Neural progenitor cell (in vitro differentiated cells): Measurements from ENCODE around the gene IL1RAPL1. TPM values are rescaled to one million over a fixed set of nuclear protein-coding genes. Genes with fewer than 3 reads are reported as not detected.

Experiments used
- DNase-seq: peaks from one replicate; pipeline ENCODE4 v3.0.0-alpha.2; 2016; ENCODE audit warnings: low spot score
- H2AFZ ChIP-seq: fragments of 200-600 bp; sonication (generic); replicated peaks from 2 replicates; pipeline ENCODE4 v1.6.1; 2016; ENCODE audit warnings: antibody characterized with exemption
- H3F3A ChIP-seq: fragments of 200-600 bp; sonication (generic); 2 replicates; pipeline ENCODE4 v1.6.1; 2016; ENCODE audit warnings: antibody characterized with exemption, low read depth
- H3K27ac ChIP-seq: fragments of 200-600 bp; sonication (generic); 2 replicates; pipeline ENCODE4 v1.5.1; 2016; ENCODE audit warnings: mild to moderate bottlenecking
- H3K27me3 ChIP-seq: fragments of 200-600 bp; sonication (generic); 2 replicates; pipeline ENCODE4 v1.6.1; 2016; ENCODE audit warnings: mild to moderate bottlenecking, moderate library complexity
- H3K36me3 ChIP-seq: fragments of 200-600 bp; sonication (generic); 2 replicates; pipeline ENCODE4 v1.5.1; 2016
- H3K4me1 ChIP-seq: fragments of 200-600 bp; sonication (generic); 2 replicates; pipeline ENCODE4 v1.6.1; 2016; ENCODE audit warnings: mixed run types
- H3K4me2 ChIP-seq: fragments of 200-600 bp; sonication (generic); 2 replicates; pipeline ENCODE4 v1.6.1; 2016
- H3K4me3 ChIP-seq: fragments of 200-600 bp; sonication (generic); 2 replicates; pipeline ENCODE4 v1.5.1; 2016
- H3K79me2 ChIP-seq: fragments of 200-600 bp; sonication (generic); 2 replicates; pipeline ENCODE4 v1.6.1; 2016; ENCODE audit warnings: low read depth
- H3K9ac ChIP-seq: fragments of 200-600 bp; sonication (generic); 2 replicates; pipeline ENCODE4 v1.6.1; 2016
- H3K9me3 ChIP-seq: fragments of 200-600 bp; sonication (generic); 2 replicates; pipeline ENCODE4 v1.5.1; 2016; ENCODE audit warnings: low read depth
- H4K20me1 ChIP-seq: fragments of 200-600 bp; sonication (generic); 2 replicates; pipeline ENCODE4 v1.6.1; 2016; ENCODE audit warnings: low read depth
- H3K27ac Mint-ChIP-seq: 3 replicates; pipeline ENCODE4 v1.8.0; 2021; ENCODE audit warnings: mixed read lengths
- H3K27me3 Mint-ChIP-seq: 2 replicates; pipeline ENCODE4 v1.8.0; 2022; ENCODE audit warnings: low read depth, mild to moderate bottlenecking, inconsistent platforms, moderate library complexity, mixed read lengths; ENCODE audit not compliant: insufficient read depth
- H3K36me3 Mint-ChIP-seq: 3 replicates; pipeline ENCODE4 v1.8.0; 2021; ENCODE audit warnings: mixed read lengths
- H3K4me1 Mint-ChIP-seq: 3 replicates; pipeline ENCODE4 v1.8.0; 2021; ENCODE audit warnings: mixed read lengths
- H3K4me3 Mint-ChIP-seq: 3 replicates; pipeline ENCODE4 v1.8.0; 2021; ENCODE audit warnings: mild to moderate bottlenecking, moderate library complexity, mixed read lengths
- H3K9me3 Mint-ChIP-seq: 3 replicates; pipeline ENCODE4 v1.8.0; 2020; ENCODE audit warnings: mixed read lengths
- EZH2 ChIP-seq: fragments of 200-600 bp; sonication (generic); IDR thresholded peaks from 2 replicates; pipeline ENCODE4 v1.6.1; 2017; ENCODE audit warnings: antibody characterized with exemption, mild to moderate bottlenecking, moderate library complexity
- EZH2phosphoT487 ChIP-seq: fragments of 200-600 bp; sonication (generic); IDR thresholded peaks from 2 replicates; pipeline ENCODE4 v1.6.1; 2017; ENCODE audit warnings: antibody characterized with exemption
- total RNA-seq: library from RNA; depleted of rRNA; stranded (reverse); fragments of >200 nt; gene quantifications from 2 replicates; pipeline ENCODE4 v1.2.3, GENCODE V29; 2015; ENCODE audit warnings: low replicate concordance
- TF ChIP-seq, protein P1 (sequence below): fragments of 200-600 bp; sonication (generic); IDR thresholded peaks from 2 replicates; pipeline ENCODE4 v1.5.1; 2017; ENCODE audit warnings: antibody characterized with exemption, mild to moderate bottlenecking

The IL1RAPL1 gene
- total RNA-seq, 1 donor from 2014 or later = 13.4 TPM

- no peaks in the 10 kb centered on the region for H3K36me3 Mint-ChIP-seq
- TF ChIP-seq, protein P1, sequence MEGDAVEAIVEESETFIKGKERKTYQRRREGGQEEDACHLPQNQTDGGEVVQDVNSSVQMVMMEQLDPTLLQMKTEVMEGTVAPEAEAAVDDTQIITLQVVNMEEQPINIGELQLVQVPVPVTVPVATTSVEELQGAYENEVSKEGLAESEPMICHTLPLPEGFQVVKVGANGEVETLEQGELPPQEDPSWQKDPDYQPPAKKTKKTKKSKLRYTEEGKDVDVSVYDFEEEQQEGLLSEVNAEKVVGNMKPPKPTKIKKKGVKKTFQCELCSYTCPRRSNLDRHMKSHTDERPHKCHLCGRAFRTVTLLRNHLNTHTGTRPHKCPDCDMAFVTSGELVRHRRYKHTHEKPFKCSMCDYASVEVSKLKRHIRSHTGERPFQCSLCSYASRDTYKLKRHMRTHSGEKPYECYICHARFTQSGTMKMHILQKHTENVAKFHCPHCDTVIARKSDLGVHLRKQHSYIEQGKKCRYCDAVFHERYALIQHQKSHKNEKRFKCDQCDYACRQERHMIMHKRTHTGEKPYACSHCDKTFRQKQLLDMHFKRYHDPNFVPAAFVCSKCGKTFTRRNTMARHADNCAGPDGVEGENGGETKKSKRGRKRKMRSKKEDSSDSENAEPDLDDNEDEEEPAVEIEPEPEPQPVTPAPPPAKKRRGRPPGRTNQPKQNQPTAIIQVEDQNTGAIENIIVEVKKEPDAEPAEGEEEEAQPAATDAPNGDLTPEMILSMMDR = no peak
- TF ChIP-seq EZH2phosphoT487 (no peak), EZH2 (no peak)
Measured at GRCh38 chrX:28752330-28752729, 165.1 kb downstream of the IL1RAPL1 start.

GRCh38 chrX:28756175-28756574 lies 168.9 kb downstream of the IL1RAPL1 start:
- H3K4me1 ChIP-seq = peaks cover 3% of the 10 kb centered on the region
- Mint-ChIP-seq H3K27me3 (peaks cover 3% of the 10 kb centered on the region), H3K4me3 (no peak overlapping the region), H3K9me3 (no peaks in the 10 kb centered on the region), H3K36me3 (no peaks in the 10 kb centered on the region), H3K27ac (no peak overlapping the region), H3K4me1 (no peaks in the 10 kb centered on the region)
- TF ChIP-seq, protein P1 = no peak
- TF ChIP-seq EZH2phosphoT487 (no peak), EZH2 (no peak)
- no peak overlapping the region for H3K4me3 ChIP-seq
- no peaks in the 10 kb centered on the region for H3K9me3 ChIP-seq
- no peak overlapping the region for H3K4me2 ChIP-seq
- H3K79me2 ChIP-seq = no peaks in the 10 kb centered on the region
- no peak overlapping the region for H3K9ac ChIP-seq
- DNase-seq = no peak
- no peak overlapping the region for H3K27ac ChIP-seq
- H3F3A ChIP-seq = no peaks in the 10 kb centered on the region
- H2AFZ ChIP-seq = no peak overlapping the region
- H3K36me3 ChIP-seq = no peaks in the 10 kb centered on the region
- no peaks in the 10 kb centered on the region for H3K27me3 ChIP-seq
- H4K20me1 ChIP-seq = no peaks in the 10 kb centered on the region

More at GRCh38 chrX:28752330-28752729, 165.1 kb downstream of the IL1RAPL1 start:
- Histone ChIP-seq H3K9me3 (no peaks in the 10 kb centered on the region), H3K4me1 (peaks cover 3% of the 10 kb centered on the region), H3F3A (no peaks in the 10 kb centered on the region), H4K20me1 (no peaks in the 10 kb centered on the region), H2AFZ (no peak overlapping the region), H3K36me3 (no peaks in the 10 kb centered on the region), H3K4me2 (no peak overlapping the region), H3K79me2 (no peaks in the 10 kb centered on the region), H3K27ac (no peak overlapping the region), H3K4me3 (no peak overlapping the region), H3K9ac (no peak overlapping the region), H3K27me3 (no peaks in the 10 kb centered on the region)
- no peak for DNase-seq
- H3K9me3 Mint-ChIP-seq = no peaks in the 10 kb centered on the region
- H3K27me3 Mint-ChIP-seq = no peaks in the 10 kb centered on the region
- no peak overlapping the region for H3K4me3 Mint-ChIP-seq
- H3K4me1 Mint-ChIP-seq = no peaks in the 10 kb centered on the region
- no peak overlapping the region for H3K27ac Mint-ChIP-seq

- no peak for DNase-seq
- TF ChIP-seq, protein P1 = no peak
- no peak for TF ChIP-seq EZH2phosphoT487
- TF ChIP-seq EZH2 = no peak
- Histone ChIP-seq H3K9me3 (no peaks in the 10 kb centered on the region), H3K79me2 (no peaks in the 10 kb centered on the region), H3K4me3 (no peak overlapping the region), H4K20me1 (no peaks in the 10 kb centered on the region), H2AFZ (no peak overlapping the region), H3F3A (no peaks in the 10 kb centered on the region), H3K4me1 (peaks cover 3% of the 10 kb centered on the region), H3K27ac (no peak overlapping the region), H3K4me2 (no peak overlapping the region), H3K36me3 (no peaks in the 10 kb centered on the region), H3K9ac (no peak overlapping the region), H3K27me3 (no peaks in the 10 kb centered on the region)
- Mint-ChIP-seq H3K27me3 (peaks cover 3% of the 10 kb centered on the region), H3K9me3 (no peaks in the 10 kb centered on the region), H3K27ac (no peak overlapping the region), H3K4me3 (no peak overlapping the region), H3K4me1 (no peaks in the 10 kb centered on the region), H3K36me3 (no peaks in the 10 kb centered on the region)
Measured at GRCh38 chrX:28756647-28757046, 169.4 kb downstream of the IL1RAPL1 start.
